ENCODE measurements around the gene EPHB1.

- TF ChIP-seq POLR2A (IDR thresholded peaks at IDR 0.05; ENCODE audit: low read depth, low read length) (no peak), POLR2AphosphoS5 (IDR thresholded peaks at IDR 0.05; ENCODE audit: low read depth, low read length) (no peak)
Observed at GRCh38 chr3:135089451-135089850, 294.4 kb downstream of the EPHB1 start.

Measured in GM12891 (cell line).